Mucosa of descending colon (tissue), 3 donors: ENCODE results near the gene TBL3. TPM values are rescaled to one million over a fixed set of nuclear protein-coding genes. Genes with fewer than 3 reads are reported as not detected.

ENCODE experiments used
- ATAC-seq: fragments of 200-7000 bp; cut with Tn5 transposase; one replicate; pipeline ENCODE4 v1.9.1; 2020; ENCODE audit warnings: mild to moderate bottlenecking, moderate library complexity
- DNase-seq, 3 donors: peaks; one replicate each; pipeline ENCODE4 v3.0.0-alpha.2; 2020
- H3K36me3 ChIP-seq: fragments of 200-600 bp; one replicate; pipeline ENCODE4 v1.8.0; 2021; ENCODE audit warnings: low read depth, mild to moderate bottlenecking
- H3K4me1 ChIP-seq: fragments of 200-600 bp; one replicate; pipeline ENCODE4 v1.8.0; 2021; ENCODE audit warnings: low read depth, mild to moderate bottlenecking
- H3K4me3 ChIP-seq: fragments of 200-600 bp; one replicate; pipeline ENCODE4 v1.8.0; 2021; ENCODE audit warnings: mild to moderate bottlenecking
- H3K9me3 ChIP-seq: fragments of 200-600 bp; one replicate; pipeline ENCODE4 v1.8.0; 2021; ENCODE audit warnings: mild to moderate bottlenecking
- intact Hi-C, 2 donors: fragments of 100-400 bp; cut with DNase I in 1 of 2; cut with micrococcal nuclease in 1 of 2; formaldehyde crosslinking; loops; one replicate each; pipeline versions ENCODE4 v1.11.0 to v1.11.1; 2022; cut with DNase I, micrococcal nuclease
- total RNA-seq, 3 donors: library from RNA; stranded (reverse); fragmentation: NEBNext Ultra II Directional in 2 of 3; extraction: Animal tissue kit (Norgen Biotek cat#: 25700) in 2 of 3; gene quantifications; one replicate each; pipeline versions ENCODE4 v1.2.1 to v1.2.4, GENCODE V29; 2021 to 2023
- TF ChIP-seq, protein P1 (sequence below): fragments of 200-600 bp; IDR thresholded peaks from one replicate; pipeline ENCODE4 v1.8.0; 2022; ENCODE audit warnings: antibody characterized with exemption, mild to moderate bottlenecking
- donor health status: DM: no; HTN: no; CAD: no; lungs with moderate emphysema.
- donor health status: DM: no; HTN: no; CAD: no.
- donor health status: DM: no; HTN: yes; CAD: no.

The TBL3 gene
- total RNA-seq, 3 donors from 2014 or later, result 21.6 to 25.5 (median 24.0) TPM

DNA sequence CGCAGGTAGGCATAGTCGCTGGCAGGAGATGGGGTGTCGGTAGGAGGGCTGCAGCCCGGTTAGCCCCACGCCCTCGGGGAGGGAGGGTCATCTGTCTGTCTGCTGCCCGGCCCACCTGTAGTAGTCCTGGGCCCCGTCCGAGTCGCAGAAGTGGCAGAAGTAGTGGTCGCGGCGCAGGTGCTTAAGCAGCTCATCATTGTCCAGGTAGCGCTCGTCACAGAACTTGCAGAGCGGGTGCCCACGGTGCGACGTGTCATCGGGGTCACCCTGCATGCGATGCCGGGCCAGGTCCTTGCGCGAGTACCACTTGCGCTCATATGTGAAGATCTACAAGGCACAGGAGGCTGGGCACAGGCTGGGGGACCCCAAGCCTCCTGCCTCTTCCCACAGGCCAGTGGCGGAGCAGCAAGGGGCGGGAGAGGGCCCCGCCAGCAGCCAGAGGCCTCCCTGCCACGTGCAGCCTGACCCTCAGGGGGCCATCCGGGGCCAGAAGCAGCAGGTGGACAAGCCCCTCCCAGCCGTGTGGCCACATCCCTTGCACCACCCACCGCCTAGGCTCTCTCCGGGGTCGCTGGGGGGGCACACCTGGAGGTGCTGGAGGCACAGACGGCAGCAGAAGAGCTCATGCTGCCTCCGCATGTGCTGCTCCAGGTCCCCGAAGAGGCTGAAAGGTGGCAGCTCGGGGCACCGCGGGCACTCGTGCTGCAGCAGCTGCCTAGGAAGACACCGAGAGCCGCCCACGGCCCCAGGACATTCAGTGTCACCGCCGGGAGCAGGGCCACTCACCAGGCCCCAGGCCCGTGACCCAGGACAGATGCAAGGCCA is 30.8 kb downstream of the TBL3 start:
- H3K9me3 ChIP-seq, result no peaks in the 10 kb centered on the region
- intact Hi-C loops, result no loop called here

DNA sequence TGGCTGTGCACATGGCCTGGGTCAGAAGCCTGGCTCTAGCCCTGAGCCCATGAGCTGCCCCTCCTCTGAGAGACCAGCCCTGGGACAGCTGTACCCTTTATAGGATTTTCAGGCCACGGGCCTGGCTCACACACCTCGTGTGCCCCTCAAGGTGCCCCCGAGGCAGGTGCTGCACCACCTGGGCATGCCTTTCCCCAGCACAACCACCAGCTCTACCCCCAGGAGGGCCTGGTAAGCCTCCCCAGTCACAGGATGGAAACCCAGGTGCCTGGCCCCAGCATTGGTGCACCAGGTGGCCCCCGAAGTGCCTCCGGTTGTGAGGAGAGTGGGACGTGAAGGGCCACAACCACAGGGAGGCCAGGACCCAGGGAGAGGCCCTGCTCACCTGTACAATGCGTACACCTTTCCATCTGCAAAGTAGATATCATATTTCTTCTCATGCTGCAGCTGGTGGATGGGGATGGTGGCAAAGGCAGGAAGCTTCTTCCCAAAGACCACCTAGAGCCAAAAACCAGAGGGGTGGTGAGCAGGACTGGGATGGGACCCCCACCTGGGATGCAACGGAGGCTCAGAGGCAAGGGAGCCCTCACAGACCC is 31.5 kb downstream of the TBL3 start:
- Histone ChIP-seq H3K36me3 (peaks cover 17% of the 10 kb centered on the region), H3K4me1 (peaks cover 29% of the 10 kb centered on the region), H3K4me3 (no peak overlapping the region)

More for the DNA sequence above, 30.8 kb downstream of the TBL3 start:
- Histone ChIP-seq H3K36me3 (peaks cover 17% of the 10 kb centered on the region), H3K4me3 (no peak overlapping the region), H3K4me1 (peaks cover 21% of the 10 kb centered on the region)
- ATAC-seq (no peak), DNase-seq (peak in 2 of 3 donors; percentile 34 to 54)
- TF ChIP-seq, protein P1, sequence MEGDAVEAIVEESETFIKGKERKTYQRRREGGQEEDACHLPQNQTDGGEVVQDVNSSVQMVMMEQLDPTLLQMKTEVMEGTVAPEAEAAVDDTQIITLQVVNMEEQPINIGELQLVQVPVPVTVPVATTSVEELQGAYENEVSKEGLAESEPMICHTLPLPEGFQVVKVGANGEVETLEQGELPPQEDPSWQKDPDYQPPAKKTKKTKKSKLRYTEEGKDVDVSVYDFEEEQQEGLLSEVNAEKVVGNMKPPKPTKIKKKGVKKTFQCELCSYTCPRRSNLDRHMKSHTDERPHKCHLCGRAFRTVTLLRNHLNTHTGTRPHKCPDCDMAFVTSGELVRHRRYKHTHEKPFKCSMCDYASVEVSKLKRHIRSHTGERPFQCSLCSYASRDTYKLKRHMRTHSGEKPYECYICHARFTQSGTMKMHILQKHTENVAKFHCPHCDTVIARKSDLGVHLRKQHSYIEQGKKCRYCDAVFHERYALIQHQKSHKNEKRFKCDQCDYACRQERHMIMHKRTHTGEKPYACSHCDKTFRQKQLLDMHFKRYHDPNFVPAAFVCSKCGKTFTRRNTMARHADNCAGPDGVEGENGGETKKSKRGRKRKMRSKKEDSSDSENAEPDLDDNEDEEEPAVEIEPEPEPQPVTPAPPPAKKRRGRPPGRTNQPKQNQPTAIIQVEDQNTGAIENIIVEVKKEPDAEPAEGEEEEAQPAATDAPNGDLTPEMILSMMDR, result no peak

DNA sequence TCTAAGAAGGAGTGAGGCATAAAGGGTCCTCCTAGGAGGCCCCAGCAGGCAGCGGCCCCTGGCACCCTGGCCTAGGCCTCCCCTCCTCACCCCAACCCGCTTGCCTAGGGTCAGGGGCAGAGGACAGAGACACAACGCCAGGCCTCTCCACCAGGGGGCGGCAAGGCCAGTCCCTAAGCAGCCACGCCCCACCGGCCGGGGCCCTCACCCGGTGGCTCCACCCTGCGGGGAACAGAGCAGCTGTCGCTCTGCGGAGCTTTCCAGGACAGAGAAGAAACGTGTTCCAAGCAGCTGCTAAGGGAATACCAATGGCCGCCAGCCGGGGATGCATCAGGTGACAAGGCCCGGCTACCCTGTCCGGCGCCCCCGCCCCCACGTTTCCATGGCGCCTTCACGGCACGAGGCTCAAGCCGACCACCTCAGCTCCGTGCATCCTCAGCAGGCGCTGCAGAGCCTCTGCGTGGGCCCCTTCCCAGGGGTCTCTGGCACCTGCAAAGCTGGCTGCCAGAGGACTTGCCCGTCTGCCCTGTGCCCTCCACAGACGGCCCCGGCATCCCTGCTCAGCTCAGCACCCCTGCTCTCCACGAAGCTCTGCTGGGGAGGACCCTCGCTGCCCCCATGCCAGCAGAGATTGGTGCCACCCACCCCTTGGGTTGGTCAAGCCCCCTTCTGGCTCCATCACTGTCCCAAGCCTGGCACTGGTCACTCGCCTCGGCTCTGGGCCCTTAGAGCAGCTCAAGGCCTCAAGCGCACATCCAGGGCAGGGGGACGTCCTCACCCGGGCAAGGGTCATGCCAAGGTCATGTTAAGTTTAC is 32.2 kb downstream of the TBL3 start:
- Histone ChIP-seq H3K4me3 (no peak overlapping the region), H3K9me3 (no peaks in the 10 kb centered on the region), H3K4me1 (peaks cover 34% of the 10 kb centered on the region), H3K36me3 (peaks cover 17% of the 10 kb centered on the region)
- ATAC-seq, result peak; percentile 90
- DNase-seq, result peak; percentile 94 to 97 (median 96)
- intact Hi-C loops, result no loop called here
- TF ChIP-seq, protein P1, result peak; percentile 96

More for the DNA sequence above, 31.5 kb downstream of the TBL3 start:
- ATAC-seq (no peak), DNase-seq (peak in 1 of 3 donors; percentile 48)
- TF ChIP-seq, protein P1, result no peak
- no peaks in the 10 kb centered on the region for H3K9me3 ChIP-seq
- intact Hi-C loops, result no loop called here

DNA sequence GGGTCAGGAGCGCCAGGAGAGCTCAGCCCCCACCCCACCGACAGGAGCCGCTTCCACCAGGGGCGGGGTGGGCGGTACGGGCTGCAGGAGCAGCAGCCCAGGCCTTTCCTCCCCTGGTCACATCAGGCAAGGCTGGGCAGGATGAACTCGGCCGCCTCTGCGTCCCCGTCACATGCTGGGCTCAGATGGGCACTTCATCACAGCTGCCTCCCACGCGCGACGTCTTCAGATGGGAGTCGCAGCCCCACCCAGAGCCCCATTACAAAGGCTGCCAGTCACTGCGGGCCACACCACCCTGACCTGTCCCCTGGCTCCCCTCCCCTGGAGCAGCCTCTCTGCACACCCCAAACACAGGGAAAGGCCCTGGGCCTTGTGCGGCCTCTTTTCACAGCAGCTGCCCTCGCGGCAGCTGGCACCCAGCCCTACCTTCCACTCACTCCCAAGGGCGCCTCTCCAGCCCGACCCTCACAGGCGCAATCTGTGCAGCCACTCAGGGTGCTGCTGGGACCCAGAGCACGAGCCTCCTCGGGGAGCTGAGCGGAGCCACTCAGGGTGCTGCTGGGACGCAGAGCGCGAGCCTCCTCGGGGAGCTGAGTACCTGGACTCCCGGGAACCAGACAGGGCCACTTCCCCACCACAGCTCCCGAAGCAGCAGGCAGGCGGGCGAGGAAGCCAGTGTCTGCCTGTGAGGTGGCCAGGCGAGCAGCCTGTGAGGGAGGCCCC is 33.1 kb downstream of the TBL3 start:
- TF ChIP-seq, protein P1, result no peak
- peaks cover 34% of the 10 kb centered on the region for H3K4me1 ChIP-seq
- DNase-seq (no peak), ATAC-seq (no peak)
- H3K4me3 ChIP-seq, result no peak overlapping the region
- intact Hi-C loops, result no loop called here
- no peaks in the 10 kb centered on the region for H3K9me3 ChIP-seq
- peaks cover 8% of the 10 kb centered on the region for H3K36me3 ChIP-seq

DNA sequence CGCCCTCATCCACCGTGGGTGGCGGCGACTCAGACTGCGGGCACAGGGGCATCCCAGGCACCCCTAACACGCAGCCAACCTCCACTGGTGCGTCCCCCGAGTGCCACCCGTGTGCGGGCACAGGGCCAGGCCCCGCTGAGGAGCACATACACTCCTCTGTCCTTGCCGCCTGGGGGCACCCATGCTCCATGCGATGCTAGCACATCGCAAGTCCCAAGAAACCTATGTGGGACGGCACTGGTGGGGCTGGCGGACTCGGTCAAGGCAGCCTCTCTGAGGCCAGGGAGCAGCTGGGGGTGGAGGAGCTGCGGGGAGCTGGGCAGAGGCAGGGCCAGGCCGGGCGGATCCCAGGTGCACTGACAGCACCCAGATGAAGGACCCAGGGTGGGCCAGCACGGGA is 33.8 kb downstream of the TBL3 start:
- intact Hi-C loops, result no loop called here
- H3K4me1 ChIP-seq, result peaks cover 40% of the 10 kb centered on the region

More for the DNA sequence above, 33.8 kb downstream of the TBL3 start:
- Histone ChIP-seq H3K4me3 (no peak overlapping the region), H3K36me3 (peaks cover 8% of the 10 kb centered on the region), H3K9me3 (no peaks in the 10 kb centered on the region)
- DNase-seq, result peak in 1 of 3 donors; percentile 38
- ATAC-seq, result no peak
- TF ChIP-seq, protein P1, result no peak
